HAP-1 (cell line): ENCODE results near the gene FBH1.

Source experiments
- DNase-seq, 2 experiments: peaks; one replicate each; pipeline ENCODE4 v3.0.0-alpha.2; 2016 to 2020; ENCODE audit warnings: low spot score in 2 of 2
- H3K27me3 ChIP-seq: fragments of 250-450 bp; sonication (Bioruptor Pico); 2 replicates; pipeline ENCODE4 v1.5.1; 2020; ENCODE audit warnings: low read depth, mild to moderate bottlenecking, moderate library complexity
- H3K36me3 ChIP-seq: fragments of 250-450 bp; sonication (Bioruptor Pico); replicated peaks from 2 replicates; pipeline ENCODE4 v1.5.1; 2020; ENCODE audit warnings: mild to moderate bottlenecking
- H3K4me1 ChIP-seq: fragments of 250-450 bp; sonication (Bioruptor Pico); 2 replicates; pipeline ENCODE4 v1.5.1; 2020; ENCODE audit warnings: mild to moderate bottlenecking
- H3K4me3 ChIP-seq: fragments of 250-450 bp; sonication (Bioruptor Pico); 2 replicates; pipeline ENCODE4 v1.5.1; 2020; ENCODE audit warnings: mild to moderate bottlenecking, moderate library complexity
- H3K9me3 ChIP-seq: fragments of 250-450 bp; sonication (Bioruptor Pico); 2 replicates; pipeline ENCODE4 v1.5.1; 2020; ENCODE audit warnings: mild to moderate bottlenecking, moderate library complexity
- in situ Hi-C: fragments of 300-500 bp; cut with MboI; formaldehyde crosslinking; loops from 3 replicates; pipeline ENCODE4 v1.14.3; 2020; ENCODE audit warnings: low sequenced_read_pairs, inconsistent platforms, mixed read lengths

Gene FBH1

GRCh38 chr10:5983774-5984173, 93.7 kb downstream of the FBH1 start:
- no peak overlapping the region for H3K4me3 ChIP-seq

GRCh38 chr10:5985029-5985428, 95.0 kb downstream of the FBH1 start:
- in situ Hi-C loops: no loop called here

More at GRCh38 chr10:5983774-5984173, 93.7 kb downstream of the FBH1 start:
- Histone ChIP-seq H3K27me3 (peaks cover 2% of the 10 kb centered on the region; the same call in 1 of the 2 replicates), H3K36me3 (no peaks in the 10 kb centered on the region), H3K4me1 (no peaks in the 10 kb centered on the region), H3K9me3 (no peaks in the 10 kb centered on the region)
- in situ Hi-C loops: no loop called here
- no peak for DNase-seq

More at GRCh38 chr10:5985029-5985428, 95.0 kb downstream of the FBH1 start:
- no peaks in the 10 kb centered on the region for H3K9me3 ChIP-seq
- no peak for DNase-seq
- no peak overlapping the region for H3K4me3 ChIP-seq
- H3K36me3 ChIP-seq: no peaks in the 10 kb centered on the region
- H3K4me1 ChIP-seq: no peaks in the 10 kb centered on the region
- H3K27me3 ChIP-seq: peaks cover 2% of the 10 kb centered on the region; the same call in 1 of the 2 replicates
